Common myeloid progenitor, CD34-positive (primary cell): Measurements from ENCODE around the gene MYNN.
A peak's percentile ranks its signal among the peaks of the same experiment; 100 is the strongest.

ENCODE experiments used
- CTCF ChIA-PET: fragments of 350-600 bp; sonication (Branson Sonifier 250); formaldehyde crosslinking; loops from one replicate; lab custom pipeline; 2021; ENCODE audit warnings: antibody characterized with exemption; lab: Charles Lee
- POLR2A ChIA-PET: fragments of 350-600 bp; sonication (Branson Sonifier 250); formaldehyde crosslinking; loops from one replicate; lab custom pipeline; 2021; ENCODE audit warnings: antibody characterized with exemption; lab: Charles Lee
- DNase-seq, 3 donors: peaks; one replicate each; pipeline versions ENCODE4 v3.0.0 to v3.0.0-alpha.2; 2013
- H3K27ac ChIP-seq, 2 experiments: 1 replicate in 1 of 2; 2 replicates in 1 of 2; pipeline ENCODE4 v1.7.0; 2013; ENCODE audit warnings: inconsistent platforms in 2 of 2, low read length in 2 of 2, mild to moderate bottlenecking in 2 of 2, low read depth in 1 of 2, moderate library complexity in 1 of 2; ENCODE audit not compliant: severe bottlenecking in 2 of 2, insufficient read depth in 1 of 2, poor library complexity in 1 of 2
- H3K27me3 ChIP-seq, 5 experiments: replicated peaks in 2 of 5; 1 replicate in 3 of 5; 2 replicates in 2 of 5; pipeline versions ENCODE4 v1.6.1 to v1.7.0; 2013; ENCODE audit warnings: low read length in 4 of 5, mild to moderate bottlenecking in 2 of 5, moderate library complexity in 2 of 5, inconsistent platforms in 1 of 5; ENCODE audit not compliant: insufficient read depth in 5 of 5, control insufficient read depth in 4 of 5
- H3K36me3 ChIP-seq, 4 experiments: 1 replicate in 2 of 4; 2 replicates in 2 of 4; pipeline versions ENCODE4 v1.6.1 to v1.7.0; 2013; ENCODE audit warnings: low read length in 3 of 4, control low read depth in 1 of 4, mild to moderate bottlenecking in 1 of 4; ENCODE audit not compliant: control insufficient read depth in 4 of 4, insufficient read depth in 4 of 4
- H3K4me1 ChIP-seq, 4 experiments: 1 replicate in 3 of 4; 2 replicates in 1 of 4; pipeline versions ENCODE4 v1.6.1 to v1.7.1; 2013; ENCODE audit warnings: low read length in 3 of 4, mild to moderate bottlenecking in 3 of 4, control low read depth in 1 of 4, inconsistent platforms in 1 of 4, moderate library complexity in 1 of 4; ENCODE audit not compliant: control insufficient read depth in 4 of 4, insufficient read depth in 4 of 4; ENCODE audit errors: control extremely low read depth in 1 of 4
- H3K4me3 ChIP-seq, 7 experiments: 1 replicate in 4 of 7; 2 replicates in 3 of 7; pipeline versions ENCODE4 v1.5.1 to v1.7.0; 2013; ENCODE audit warnings: mild to moderate bottlenecking in 7 of 7, low read length in 6 of 7, moderate library complexity in 6 of 7, inconsistent platforms in 2 of 7, low read depth in 2 of 7, control low read depth in 1 of 7; ENCODE audit not compliant: insufficient read depth in 4 of 7, control insufficient read depth in 1 of 7; ENCODE audit errors: extremely low read depth in 1 of 7
- H3K9me3 ChIP-seq, 5 experiments: 1 replicate in 4 of 5; 2 replicates in 1 of 5; pipeline versions ENCODE4 v1.6.1 to v1.7.1; 2013; ENCODE audit warnings: low read length in 4 of 5, mild to moderate bottlenecking in 2 of 5, inconsistent platforms in 1 of 5, low read depth in 1 of 5, moderate library complexity in 1 of 5; ENCODE audit not compliant: control insufficient read depth in 4 of 5, insufficient read depth in 2 of 5; ENCODE audit errors: control extremely low read depth in 1 of 5
- WGBS: methylation state at CpG from one replicate; pipeline ENCODE4 v1.1.5; 2013; ENCODE audit not compliant: insufficient coverage; 5-methylcytosine and 5-hydroxymethylcytosine counted together

MYNN gene

GRCh38 chr3:169764312-169764881 lies 8.8 kb upstream of the MYNN start:
- peak; percentile 70 to 86 (median 82) for DNase-seq
- Histone ChIP-seq H3K4me1 (peaks cover 7 to 21% (median 12%) of the 10 kb centered on the region in 4 experiments), H3K4me3 (peak overlapping the region; percentile 62 to 98 (median 92)), H3K27ac (peak overlapping the region; percentile 29 to 88), H3K9me3 (peaks cover 0 to 3% (median 0%) of the 10 kb centered on the region in 5 experiments), H3K36me3 (no peaks in the 10 kb centered on the region), H3K27me3 (no peaks in the 10 kb centered on the region)
- 0% methylated on average over 22 of the region's 46 CpGs for WGBS
- ChIA-PET POLR2A (interaction anchor here (0.9 to 2.1 kb wide), 3 partner anchors 9 to 593 kb away, joined by 3 to 12 read pairs (median 3); partner anchors contain the start of genes MYNN, SEC62 and SKIL), CTCF (interaction anchor here (2.0 to 4.6 kb wide), 4 partner anchors 9 to 18 kb away, joined by 7 to 25 read pairs (median 10); partner anchors contain the start of gene MYNN)

- Histone ChIP-seq H3K36me3 (no peaks in the 10 kb centered on the region), H3K4me3 (peak within 1 kb of the TSS; percentile 62 to 98 (median 92)), H3K27ac (peak within 1 kb of the TSS; percentile 29 to 88), H3K9me3 (peaks cover 0 to 3% (median 0%) of the 10 kb centered on the region in 5 experiments), H3K4me1 (peaks cover 3 to 17% (median 10%) of the 10 kb centered on the region in 4 experiments), H3K27me3 (no peaks in the 10 kb centered on the region)
- WGBS: 10% methylated on average over 40 of the region's 42 CpGs
- ChIA-PET CTCF (interaction anchor here (4.6 kb wide), 1 partner anchor 8 kb away, joined by 25 read pairs; the partner anchor contains the start of gene MYNN), POLR2A (interaction anchor here (0.9 to 2.1 kb wide), 3 partner anchors 8 to 592 kb away, joined by 3 to 12 read pairs (median 3); partner anchors contain the start of genes MYNN, SEC62 and SKIL)
- peak; percentile 90 to 93 (median 92) for DNase-seq
Observed at GRCh38 chr3:169764882-169765612, 8.1 kb upstream of the MYNN start, which contains the start of gene TERC. Gene TERC (minus strand): TSS chr3:169765060.

GRCh38 chr3:169769287-169770181 lies 3.7 kb upstream of the MYNN start, which contains the start of gene ACTRT3:
Gene ACTRT3 (minus strand): TSS chr3:169769561. CDS start chr3:169769520, 41 bp downstream.
- WGBS: 0% methylated on average over 33 of the region's 51 CpGs
- peak within 1 kb of the TSS; percentile 76 to 100 (median 86) for H3K4me3 ChIP-seq
- ChIA-PET CTCF (interaction anchor here (0.6 kb wide), 1 partner anchor 25 kb away, joined by 3 read pairs; no protein-coding TSS in a partner anchor), POLR2A (no interaction called here)
- no peaks in the 10 kb centered on the region for H3K27me3 ChIP-seq
- peaks cover 10 to 27% (median 13%) of the 10 kb centered on the region in 4 experiments for H3K4me1 ChIP-seq
- H3K9me3 ChIP-seq: no peaks in the 10 kb centered on the region
- H3K36me3 ChIP-seq: peaks cover 0 to 3% (median 0%) of the 10 kb centered on the region in 4 experiments
- H3K27ac ChIP-seq: peak within 1 kb of the TSS; percentile 54 to 74
- DNase-seq: peak; percentile 76 to 83 (median 80)

- POLR2A ChIA-PET: interaction anchor here (0.6 to 1.8 kb wide), 3 partner anchors 8 to 103 kb away, joined by 3 to 12 read pairs (median 4); no protein-coding TSS in a partner anchor
- H3K27ac ChIP-seq: peak overlapping the region; percentile 95 to 99
- DNase-seq: peak; percentile 88 to 95 (median 91)
- WGBS: 0% methylated on average over 11 of the region's 27 CpGs
- CTCF ChIA-PET: interaction anchor here (0.6 to 3.5 kb wide), 3 partner anchors 9 to 1617 kb away, joined by 3 to 25 read pairs (median 3); no protein-coding TSS in a partner anchor
- peaks cover 9 to 37% (median 16%) of the 10 kb centered on the region in 4 experiments for H3K4me1 ChIP-seq
- H3K27me3 ChIP-seq: no peaks in the 10 kb centered on the region
- peak overlapping the region; percentile 14 to 98 (median 95) for H3K4me3 ChIP-seq
- no peaks in the 10 kb centered on the region for H3K9me3 ChIP-seq
- peaks cover 6 to 18% (median 8%) of the 10 kb centered on the region in 4 experiments for H3K36me3 ChIP-seq
Observed at GRCh38 chr3:169771497-169772304, 1.5 kb upstream of the MYNN start.

GRCh38 chr3:169772305-169772896 lies 795 bp upstream of the MYNN start:
- DNase-seq: peak in 1 of 3 donors; percentile 80
- H3K9me3 ChIP-seq: no peaks in the 10 kb centered on the region
- peak overlapping the region; percentile 95 to 99 for H3K27ac ChIP-seq
- 2% methylated on average over 10 of the region's 15 CpGs for WGBS
- peaks cover 9 to 37% (median 16%) of the 10 kb centered on the region in 4 experiments for H3K4me1 ChIP-seq
- peaks cover 6 to 22% (median 12%) of the 10 kb centered on the region in 4 experiments for H3K36me3 ChIP-seq
- H3K27me3 ChIP-seq: no peaks in the 10 kb centered on the region
- H3K4me3 ChIP-seq: peak overlapping the region; percentile 83 to 98 (median 95)
- CTCF ChIA-PET: interaction anchor here (1.4 to 3.5 kb wide), 4 partner anchors 10 to 632 kb away, joined by 3 to 25 read pairs (median 4); no protein-coding TSS in a partner anchor
- POLR2A ChIA-PET: interaction anchor here (0.6 to 1.8 kb wide), 6 partner anchors 9 to 195 kb away, joined by 3 to 12 read pairs (median 4); partner anchors contain the start of genes LRRC34, LRRIQ4 and SEC62
